K562 (cell line): ENCODE measurements around the gene HIPK2. TPM values are rescaled to one million over a fixed set of nuclear protein-coding genes. Genes with fewer than 3 reads are reported as not detected.

ENCODE experiments used
- ASH1L ChIP-seq: fragments of 450-650 bp; IDR thresholded peaks from 2 replicates; pipeline ENCODE4 v1.6.1; 2018; ENCODE audit warnings: borderline replicate concordance, mild to moderate bottlenecking, low read depth; ENCODE audit not compliant: partially characterized antibody
- CBX3 ChIP-seq, 2 experiments: IDR thresholded peaks; 1 replicate in 1 of 2; 2 replicates in 1 of 2; pipeline ENCODE4 v1.6.1; 2012; ENCODE audit warnings: inconsistent platforms in 2 of 2, low read length in 2 of 2, borderline replicate concordance in 1 of 2, control low read depth in 1 of 2
- HCFC1 ChIP-seq: IDR thresholded peaks from 2 replicates; pipeline ENCODE4 v1.6.1; 2012; ENCODE audit warnings: low read depth, low read length, improper control_type of control experiment
- HNRNPH1 ChIP-seq: fragments of 200-400 bp; formaldehyde crosslinking; optimal IDR thresholded peaks from 2 replicates; pipeline ENCODE3; 2017; ENCODE audit warnings: low read depth, mild to moderate bottlenecking, low read length, moderate library complexity
- KLF13 ChIP-seq: fragments of 450-650 bp; IDR thresholded peaks from 2 replicates; pipeline ENCODE4 v1.6.1; 2016; ENCODE audit warnings: missing genetic modification characterization, low read depth, mild to moderate bottlenecking, missing compliant biosample characterization, moderate library complexity, borderline replicate concordance
- SUPT5H ChIP-seq: fragments of 450-650 bp; IDR thresholded peaks from 2 replicates; pipeline ENCODE4 v1.6.1; 2016
- TGIF2 ChIP-seq: sonication (generic); formaldehyde crosslinking; IDR thresholded peaks from 2 replicates; pipeline ENCODE4 v1.8.1; 2022; ENCODE audit warnings: mild to moderate bottlenecking, missing genetic modification reagents, moderate library complexity
- ZNF431 ChIP-seq: sonication (generic); formaldehyde crosslinking; IDR thresholded peaks from 2 replicates; pipeline ENCODE4 v1.8.0; 2022; ENCODE audit warnings: mild to moderate bottlenecking, missing genetic modification reagents
- polyA plus RNA-seq, 8 experiments: library from polyadenylated mRNA; depleted of rRNA in 4 of 8; stranded (reverse) in 5 of 8; unstranded in 3 of 8; fragments of >200 nt; fragmentation: Nextera tagmentation in 2 of 8; fragmentation: Illumina TruSeq in 1 of 8; extraction: Ambion mirVana in 2 of 8; extraction: Trizol in 1 of 8; gene quantifications; 2 replicates each; pipeline versions ENCODE4 v1.2.1 to v1.2.3, GENCODE V29; 2011 to 2014; ENCODE audit warnings: inconsistent platforms in 1 of 8, missing spikeins in 1 of 8
- total RNA-seq, 7 experiments: library from RNA; depleted of rRNA in 6 of 7; stranded (reverse); fragments of >200 nt in 6 of 7; fragmentation: Illumina TruSeq in 2 of 7; extraction: Trizol in 2 of 7; gene quantifications; 2 replicates each; pipeline versions ENCODE4 v1.2.1 to v1.2.3, GENCODE V29; 2011 to 2021; ENCODE audit warnings: low replicate concordance in 1 of 7
- TF ChIP-seq, protein P1 (sequence below), 2 experiments: IDR thresholded peaks in 1 of 2; conservative IDR thresholded peaks in 1 of 2; 2 replicates each; pipeline ENCODE4 v1.6.1; 2016; ENCODE audit warnings: low read depth in 2 of 2, mild to moderate bottlenecking in 1 of 2, missing compliant biosample characterization in 1 of 2, missing genetic modification characterization in 1 of 2, moderate library complexity in 1 of 2
- TF ChIP-seq, protein P2 (sequence below): fragments of 200-400 bp; formaldehyde crosslinking; IDR thresholded peaks from 2 replicates; pipeline ENCODE4 v1.6.1; 2017; ENCODE audit warnings: mild to moderate bottlenecking, low read depth, low read length, moderate library complexity

The HIPK2 gene
- total and polyA plus RNA-seq, 9 of the 15 experiments (the other 6 are each of a cell fraction or from before 2014, with no cell fraction given), result 0.69 to 19.8 (median 5.1) TPM

GRCh38 chr7:139799586-139799985 lies 21.8 kb upstream of the HIPK2 start (continued):
- no peak for TF ChIP-seq KLF13 (tag)
- TF ChIP-seq CBX3 (IDR thresholded peaks at IDR 0.05; ENCODE audit: borderline replicate concordance in 1 of 2, low read length in 2 of 2), result no peak
- no peak for TF ChIP-seq HCFC1
- no peak for TF ChIP-seq SUPT5H
- TF ChIP-seq ASH1L, result no peak
- TF ChIP-seq, protein P1, sequence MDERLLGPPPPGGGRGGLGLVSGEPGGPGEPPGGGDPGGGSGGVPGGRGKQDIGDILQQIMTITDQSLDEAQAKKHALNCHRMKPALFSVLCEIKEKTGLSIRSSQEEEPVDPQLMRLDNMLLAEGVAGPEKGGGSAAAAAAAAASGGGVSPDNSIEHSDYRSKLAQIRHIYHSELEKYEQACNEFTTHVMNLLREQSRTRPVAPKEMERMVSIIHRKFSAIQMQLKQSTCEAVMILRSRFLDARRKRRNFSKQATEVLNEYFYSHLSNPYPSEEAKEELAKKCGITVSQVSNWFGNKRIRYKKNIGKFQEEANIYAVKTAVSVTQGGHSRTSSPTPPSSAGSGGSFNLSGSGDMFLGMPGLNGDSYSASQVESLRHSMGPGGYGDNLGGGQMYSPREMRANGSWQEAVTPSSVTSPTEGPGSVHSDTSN (CRISPR knock-in tag; IDR thresholded peaks at IDR 0.05; ENCODE audit: low read depth), result no peak
- TF ChIP-seq, protein P1 (tag; conservative IDR thresholded peaks at IDR 0.05; ENCODE audit: low read depth), result no peak
- TF ChIP-seq HNRNPH1, result no peak
- no peak for TF ChIP-seq TGIF2
- TF ChIP-seq ZNF431 (CRISPR knock-in tag), result no peak
- TF ChIP-seq, protein P2, sequence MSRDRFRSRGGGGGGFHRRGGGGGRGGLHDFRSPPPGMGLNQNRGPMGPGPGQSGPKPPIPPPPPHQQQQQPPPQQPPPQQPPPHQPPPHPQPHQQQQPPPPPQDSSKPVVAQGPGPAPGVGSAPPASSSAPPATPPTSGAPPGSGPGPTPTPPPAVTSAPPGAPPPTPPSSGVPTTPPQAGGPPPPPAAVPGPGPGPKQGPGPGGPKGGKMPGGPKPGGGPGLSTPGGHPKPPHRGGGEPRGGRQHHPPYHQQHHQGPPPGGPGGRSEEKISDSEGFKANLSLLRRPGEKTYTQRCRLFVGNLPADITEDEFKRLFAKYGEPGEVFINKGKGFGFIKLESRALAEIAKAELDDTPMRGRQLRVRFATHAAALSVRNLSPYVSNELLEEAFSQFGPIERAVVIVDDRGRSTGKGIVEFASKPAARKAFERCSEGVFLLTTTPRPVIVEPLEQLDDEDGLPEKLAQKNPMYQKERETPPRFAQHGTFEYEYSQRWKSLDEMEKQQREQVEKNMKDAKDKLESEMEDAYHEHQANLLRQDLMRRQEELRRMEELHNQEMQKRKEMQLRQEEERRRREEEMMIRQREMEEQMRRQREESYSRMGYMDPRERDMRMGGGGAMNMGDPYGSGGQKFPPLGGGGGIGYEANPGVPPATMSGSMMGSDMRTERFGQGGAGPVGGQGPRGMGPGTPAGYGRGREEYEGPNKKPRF, result no peak
